H1 (cell line): ENCODE measurements around the gene FEM1C. TPM values are rescaled to one million over a fixed set of nuclear protein-coding genes. Genes with fewer than 3 reads are reported as not detected.

Source experiments
- BCL11A ChIP-seq, 2 experiments: IDR thresholded peaks; one replicate each; pipeline ENCODE4 v1.6.1; 2011; ENCODE audit warnings: low read depth in 2 of 2, low read length in 2 of 2, mild to moderate bottlenecking in 2 of 2
- KDM1A ChIP-seq: fragments of 200-600, 300-600 bp; sonication (generic); IDR thresholded peaks from 2 replicates; pipeline ENCODE4 v1.7.1; 2016; ENCODE audit warnings: mild to moderate bottlenecking, low read length, borderline replicate concordance
- RNF2 ChIP-seq: fragments of 200-900, 300-1000 bp; sonication (generic); IDR thresholded peaks from 2 replicates; pipeline ENCODE4 v1.7.1; 2016; ENCODE audit warnings: borderline replicate concordance, low read depth, mild to moderate bottlenecking, antibody characterized with exemption, low read length; ENCODE audit not compliant: poor library complexity, severe bottlenecking; ENCODE audit errors: missing control alignments
- SAP30 ChIP-seq: fragments of 300-600 bp; sonication (generic); IDR thresholded peaks from 2 replicates; pipeline ENCODE4 v1.7.1; 2012; ENCODE audit warnings: low read length, moderate library complexity, mild to moderate bottlenecking, inconsistent platforms; ENCODE audit not compliant: insufficient read depth, insufficient replicate concordance
- SIN3A ChIP-seq, 2 experiments: IDR thresholded peaks in 1 of 2; conservative IDR thresholded peaks in 1 of 2; 2 replicates each; pipeline ENCODE4 v1.6.1; 2011 to 2012; ENCODE audit warnings: low read length in 2 of 2, improper control_type of control experiment in 1 of 2, low read depth in 1 of 2, mild to moderate bottlenecking in 1 of 2
- polyA plus RNA-seq, 7 experiments: library from polyadenylated mRNA; depleted of rRNA in 3 of 7; stranded (reverse) in 5 of 7; unstranded in 2 of 7; fragments of >200 nt in 5 of 7; fragments of 200-250 nt in 2 of 7; gene quantifications; 1 replicate in 5 of 7; 2 replicates in 1 of 7; 4 replicates in 1 of 7; pipeline versions ENCODE4 v1.2.1 to v1.2.3, GENCODE V29; 2011 to 2013; ENCODE audit warnings: missing spikeins in 2 of 7, mixed read lengths in 2 of 7
- total RNA-seq: library from RNA; stranded (reverse); fragmentation: NEBNext Ultra II Directional; extraction: Animal tissue kit (Norgen Biotek cat#: 25700); gene quantifications from 2 replicates; pipeline ENCODE4 v1.2.1, GENCODE V29; 2021
- TF ChIP-seq, protein P1 (sequence below): IDR thresholded peaks from 2 replicates; pipeline ENCODE4 v1.6.1; 2011; ENCODE audit warnings: low read depth, mild to moderate bottlenecking, low read length; ENCODE audit not compliant: insufficient read depth

Gene FEM1C
- total and polyA plus RNA-seq, 2 of the 8 experiments (the other 6 are each of a cell fraction or from before 2014, with no cell fraction given) = 4.4 to 17.7 TPM

- TF ChIP-seq SIN3A (conservative IDR thresholded peaks at IDR 0.05 in 1 of 2, IDR thresholded peaks at IDR 0.05 in 1 of 2; ENCODE audit: low read depth in 1 of 2, low read length in 2 of 2) = no peak
- TF ChIP-seq BCL11A (IDR thresholded peaks at IDR 0.05; ENCODE audit: low read depth in 2 of 2, low read length in 2 of 2) = no peak
- no peak for TF ChIP-seq SAP30
- TF ChIP-seq, protein P1, sequence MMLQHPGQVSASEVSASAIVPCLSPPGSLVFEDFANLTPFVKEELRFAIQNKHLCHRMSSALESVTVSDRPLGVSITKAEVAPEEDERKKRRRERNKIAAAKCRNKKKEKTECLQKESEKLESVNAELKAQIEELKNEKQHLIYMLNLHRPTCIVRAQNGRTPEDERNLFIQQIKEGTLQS = no peak
- no peak for TF ChIP-seq KDM1A
- TF ChIP-seq RNF2 = no peak
Measured at GRCh38 chr5:115530426-115530825, 14.1 kb downstream of the FEM1C start (continued).
